ENCODE measurements around the gene MKS1.

DNA sequence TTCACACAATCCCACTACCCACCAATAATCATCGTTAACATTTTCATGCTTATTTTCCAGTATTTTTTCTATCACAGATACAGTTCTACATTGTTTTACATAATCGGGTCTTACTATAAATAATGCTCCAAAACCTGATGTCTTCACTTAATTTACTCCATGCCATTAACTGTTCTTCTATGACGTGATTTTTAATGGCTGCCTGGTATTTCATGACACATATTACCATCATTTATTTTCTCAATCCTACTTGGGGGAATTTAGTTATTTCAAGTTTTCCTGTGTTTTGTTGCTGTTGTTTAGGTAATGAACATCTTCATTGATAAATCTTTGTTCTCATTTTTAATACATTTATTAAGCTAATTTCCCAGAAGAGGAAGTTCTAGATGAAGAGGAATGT lies 34.0 kb upstream of the MKS1 start:
- TF ChIP-seq, protein P1, sequence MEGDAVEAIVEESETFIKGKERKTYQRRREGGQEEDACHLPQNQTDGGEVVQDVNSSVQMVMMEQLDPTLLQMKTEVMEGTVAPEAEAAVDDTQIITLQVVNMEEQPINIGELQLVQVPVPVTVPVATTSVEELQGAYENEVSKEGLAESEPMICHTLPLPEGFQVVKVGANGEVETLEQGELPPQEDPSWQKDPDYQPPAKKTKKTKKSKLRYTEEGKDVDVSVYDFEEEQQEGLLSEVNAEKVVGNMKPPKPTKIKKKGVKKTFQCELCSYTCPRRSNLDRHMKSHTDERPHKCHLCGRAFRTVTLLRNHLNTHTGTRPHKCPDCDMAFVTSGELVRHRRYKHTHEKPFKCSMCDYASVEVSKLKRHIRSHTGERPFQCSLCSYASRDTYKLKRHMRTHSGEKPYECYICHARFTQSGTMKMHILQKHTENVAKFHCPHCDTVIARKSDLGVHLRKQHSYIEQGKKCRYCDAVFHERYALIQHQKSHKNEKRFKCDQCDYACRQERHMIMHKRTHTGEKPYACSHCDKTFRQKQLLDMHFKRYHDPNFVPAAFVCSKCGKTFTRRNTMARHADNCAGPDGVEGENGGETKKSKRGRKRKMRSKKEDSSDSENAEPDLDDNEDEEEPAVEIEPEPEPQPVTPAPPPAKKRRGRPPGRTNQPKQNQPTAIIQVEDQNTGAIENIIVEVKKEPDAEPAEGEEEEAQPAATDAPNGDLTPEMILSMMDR (IDR thresholded peaks at IDR 0.05; ENCODE audit: low read length) = no peak
- TF ChIP-seq EZH2 (IDR thresholded peaks at IDR 0.05; ENCODE audit: borderline replicate concordance, low read length) = no peak
